Duodenal mucosa (tissue), 2 donors: ENCODE measurements around the gene RAB3GAP2.
"Not testable (repeated sequence)": the region's sequence is repeated elsewhere in the genome, so short reads cannot be mapped to it uniquely, and the experiment has no call there.

ENCODE experiments used
- H3K27ac ChIP-seq: one replicate; pipeline ENCODE4 v1.7.0; 2013; ENCODE audit warnings: low read depth, low read length
- H3K27me3 ChIP-seq, 2 donors: one replicate each; pipeline ENCODE4 v1.7.0; 2013; ENCODE audit warnings: low read length in 2 of 2, control low read depth in 1 of 2; ENCODE audit not compliant: insufficient read depth in 2 of 2, control insufficient read depth in 1 of 2
- H3K36me3 ChIP-seq, 2 donors: one replicate each; pipeline ENCODE4 v1.7.0; 2013; ENCODE audit warnings: low read length in 2 of 2, control low read depth in 1 of 2; ENCODE audit not compliant: insufficient read depth in 2 of 2, control insufficient read depth in 1 of 2
- H3K4me1 ChIP-seq, 2 donors: one replicate each; pipeline ENCODE4 v1.7.0; 2013; ENCODE audit warnings: low read length in 2 of 2, control low read depth in 1 of 2; ENCODE audit not compliant: insufficient read depth in 2 of 2, control insufficient read depth in 1 of 2
- H3K4me3 ChIP-seq, 2 donors: one replicate each; pipeline ENCODE4 v1.7.0; 2013; ENCODE audit warnings: low read length in 2 of 2, low read depth in 1 of 2
- H3K9ac ChIP-seq, 2 donors: one replicate each; pipeline ENCODE4 v1.7.0; 2013; ENCODE audit warnings: low read length in 2 of 2, low read depth in 1 of 2
- H3K9me3 ChIP-seq, 2 donors: one replicate each; pipeline ENCODE4 v1.7.0; 2013; ENCODE audit warnings: low read length in 2 of 2, control low read depth in 1 of 2; ENCODE audit not compliant: control insufficient read depth in 1 of 2

The RAB3GAP2 gene, protein sequence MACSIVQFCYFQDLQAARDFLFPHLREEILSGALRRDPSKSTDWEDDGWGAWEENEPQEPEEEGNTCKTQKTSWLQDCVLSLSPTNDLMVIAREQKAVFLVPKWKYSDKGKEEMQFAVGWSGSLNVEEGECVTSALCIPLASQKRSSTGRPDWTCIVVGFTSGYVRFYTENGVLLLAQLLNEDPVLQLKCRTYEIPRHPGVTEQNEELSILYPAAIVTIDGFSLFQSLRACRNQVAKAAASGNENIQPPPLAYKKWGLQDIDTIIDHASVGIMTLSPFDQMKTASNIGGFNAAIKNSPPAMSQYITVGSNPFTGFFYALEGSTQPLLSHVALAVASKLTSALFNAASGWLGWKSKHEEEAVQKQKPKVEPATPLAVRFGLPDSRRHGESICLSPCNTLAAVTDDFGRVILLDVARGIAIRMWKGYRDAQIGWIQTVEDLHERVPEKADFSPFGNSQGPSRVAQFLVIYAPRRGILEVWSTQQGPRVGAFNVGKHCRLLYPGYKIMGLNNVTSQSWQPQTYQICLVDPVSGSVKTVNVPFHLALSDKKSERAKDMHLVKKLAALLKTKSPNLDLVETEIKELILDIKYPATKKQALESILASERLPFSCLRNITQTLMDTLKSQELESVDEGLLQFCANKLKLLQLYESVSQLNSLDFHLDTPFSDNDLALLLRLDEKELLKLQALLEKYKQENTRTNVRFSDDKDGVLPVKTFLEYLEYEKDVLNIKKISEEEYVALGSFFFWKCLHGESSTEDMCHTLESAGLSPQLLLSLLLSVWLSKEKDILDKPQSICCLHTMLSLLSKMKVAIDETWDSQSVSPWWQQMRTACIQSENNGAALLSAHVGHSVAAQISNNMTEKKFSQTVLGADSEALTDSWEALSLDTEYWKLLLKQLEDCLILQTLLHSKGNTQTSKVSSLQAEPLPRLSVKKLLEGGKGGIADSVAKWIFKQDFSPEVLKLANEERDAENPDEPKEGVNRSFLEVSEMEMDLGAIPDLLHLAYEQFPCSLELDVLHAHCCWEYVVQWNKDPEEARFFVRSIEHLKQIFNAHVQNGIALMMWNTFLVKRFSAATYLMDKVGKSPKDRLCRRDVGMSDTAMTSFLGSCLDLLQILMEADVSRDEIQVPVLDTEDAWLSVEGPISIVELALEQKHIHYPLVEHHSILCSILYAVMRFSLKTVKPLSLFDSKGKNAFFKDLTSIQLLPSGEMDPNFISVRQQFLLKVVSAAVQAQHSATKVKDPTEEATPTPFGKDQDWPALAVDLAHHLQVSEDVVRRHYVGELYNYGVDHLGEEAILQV (N-terminal part only)

DNA sequence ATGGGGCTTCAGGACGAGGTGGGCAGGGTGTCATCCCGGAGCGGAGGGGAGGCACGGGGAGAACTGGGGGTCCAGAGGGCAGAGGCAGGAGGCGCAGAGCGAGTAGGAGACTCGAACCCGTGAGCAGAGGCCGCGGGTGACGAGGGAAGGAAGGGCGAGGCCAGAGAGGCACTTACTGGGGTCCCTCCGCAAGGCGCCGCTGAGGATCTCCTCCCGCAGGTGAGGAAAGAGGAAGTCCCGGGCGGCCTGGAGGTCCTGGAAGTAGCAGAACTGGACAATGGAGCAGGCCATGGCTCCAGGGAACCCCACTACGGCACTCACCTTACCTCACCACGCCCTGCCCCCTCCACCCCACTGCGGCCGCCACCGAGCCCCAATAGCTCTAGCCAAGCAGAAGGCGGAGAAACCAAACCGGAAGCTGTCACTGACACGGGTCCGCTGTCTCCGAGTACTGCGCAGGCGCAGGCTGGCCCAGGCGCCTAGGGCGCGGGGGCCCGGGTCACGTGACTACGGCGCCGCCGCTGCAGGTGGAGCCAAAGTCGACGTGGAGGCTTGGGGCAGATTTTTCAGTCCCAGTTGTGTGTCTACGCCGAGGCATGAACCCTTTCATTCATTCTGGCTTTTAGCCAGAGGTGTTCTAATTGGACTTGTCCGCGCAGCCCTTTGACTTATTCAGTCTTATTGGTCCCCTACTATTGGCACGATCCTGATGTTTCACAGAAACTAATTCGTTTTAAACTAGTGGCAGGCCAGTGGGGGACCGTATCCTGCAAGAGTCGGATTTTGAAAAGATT is at the start of gene RAB3GAP2:
RAB3GAP2 (minus strand) TSS at position 407 of the 794 bp plus-strand sequence; CDS start at position 291, 116 bp downstream.
- H3K27ac ChIP-seq = peak within 1 kb of the TSS; percentile 75
- peaks cover 0 to 6% of the 10 kb centered on the region in 2 donors for H3K36me3 ChIP-seq
- H3K9ac ChIP-seq = peak within 1 kb of the TSS; percentile 97 to 98
- peak within 1 kb of the TSS; percentile 87 to 99 for H3K4me3 ChIP-seq
- H3K9me3 ChIP-seq = no peaks in the 10 kb centered on the region
- no peaks in the 10 kb centered on the region for H3K27me3 ChIP-seq
- peaks cover 16 to 28% of the 10 kb centered on the region in 2 donors for H3K4me1 ChIP-seq

DNA sequence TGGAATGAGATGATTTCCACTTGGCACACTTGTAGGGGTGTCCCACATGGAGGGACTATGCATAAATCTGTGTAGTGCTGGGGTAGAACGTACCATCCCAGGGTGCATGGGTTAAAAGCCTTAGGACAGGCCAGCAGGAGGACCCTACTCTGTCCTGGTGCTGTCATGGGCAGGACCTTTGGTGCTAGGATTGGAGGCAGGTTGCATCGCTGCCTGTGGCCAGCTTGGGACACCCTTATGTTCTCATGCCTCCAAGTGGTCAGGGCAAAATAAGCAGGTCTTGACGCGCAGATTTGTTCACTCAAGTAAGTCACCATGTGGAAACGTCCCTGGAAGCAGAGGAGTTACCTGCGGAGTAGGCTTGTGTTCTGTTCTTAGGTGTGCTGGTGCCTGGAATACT is 49.5 kb upstream of the RAB3GAP2 start:
- Histone ChIP-seq H3K27ac (no peak overlapping the region), H3K9me3 (no peaks in the 10 kb centered on the region), H3K4me1 (no peaks in the 10 kb centered on the region), H3K36me3 (no peaks in the 10 kb centered on the region), H3K4me3 (no peak overlapping the region), H3K27me3 (no peaks in the 10 kb centered on the region), H3K9ac (no peak overlapping the region)

DNA sequence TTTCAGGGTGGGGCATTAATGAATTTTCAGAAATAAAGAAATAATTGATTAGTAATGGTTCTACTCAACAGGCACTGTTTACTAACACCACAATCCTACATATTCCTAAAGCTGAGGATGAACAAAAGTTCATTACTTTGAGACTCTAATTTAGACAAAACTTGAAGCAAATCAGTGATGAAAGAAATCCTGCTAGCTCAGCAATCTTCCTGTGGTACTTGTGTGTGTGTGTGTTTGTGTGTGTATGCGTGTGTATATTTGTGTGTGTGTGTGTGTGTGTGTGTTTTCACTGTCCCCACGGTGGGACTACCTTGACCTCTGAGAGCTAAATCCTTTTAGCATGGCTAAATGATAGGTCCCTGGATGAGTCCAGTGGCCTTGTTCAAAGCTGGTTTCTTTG is 48.5 kb upstream of the RAB3GAP2 start:
- Histone ChIP-seq H3K9me3 (no peaks in the 10 kb centered on the region), H3K4me1 (no peaks in the 10 kb centered on the region), H3K4me3 (no peak overlapping the region), H3K27ac (no peak overlapping the region), H3K9ac (no peak overlapping the region), H3K36me3 (no peaks in the 10 kb centered on the region), H3K27me3 (no peaks in the 10 kb centered on the region)

DNA sequence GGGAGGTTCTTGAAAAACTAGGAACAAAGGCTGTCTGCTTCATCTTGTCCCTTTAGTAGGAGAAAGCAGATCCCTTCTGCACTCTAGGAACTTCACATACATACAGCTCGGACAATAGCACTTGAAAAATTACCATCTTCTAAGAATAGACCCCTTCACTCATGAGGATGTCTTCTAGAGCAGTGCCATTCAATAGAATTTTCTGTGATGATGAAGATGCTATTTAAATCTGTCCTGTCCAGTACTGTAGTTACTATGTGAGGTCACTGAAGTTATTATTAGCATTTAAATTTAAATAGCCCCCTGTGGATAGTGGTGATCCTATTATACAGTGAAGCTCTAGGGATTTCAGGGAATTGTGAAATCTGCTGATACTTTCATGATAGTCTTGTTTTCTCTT is 46.4 kb upstream of the RAB3GAP2 start:
- Histone ChIP-seq H3K27me3 (no peaks in the 10 kb centered on the region), H3K36me3 (no peaks in the 10 kb centered on the region), H3K27ac (no peak overlapping the region), H3K9me3 (no peaks in the 10 kb centered on the region), H3K4me1 (no peaks in the 10 kb centered on the region), H3K4me3 (no peak overlapping the region), H3K9ac (no peak overlapping the region)

DNA sequence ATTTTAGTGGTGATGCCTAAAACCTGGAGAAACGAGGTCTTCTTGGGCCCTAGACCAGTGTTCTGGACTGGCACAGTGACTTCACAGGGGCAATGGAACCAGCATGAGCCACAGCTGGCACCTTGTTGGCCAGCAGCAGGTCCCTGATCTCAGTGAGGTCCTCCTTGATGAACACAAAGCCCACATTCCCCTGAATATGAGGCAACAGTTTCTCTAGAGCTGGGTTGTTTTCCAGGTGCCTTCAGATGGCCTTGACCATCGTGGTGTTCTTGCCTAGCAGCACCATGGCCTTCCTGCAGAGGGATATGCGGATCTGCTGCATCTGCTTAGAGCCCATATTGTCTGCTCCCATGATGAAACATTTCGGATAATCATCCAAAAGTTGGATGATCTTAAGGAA is 44.9 kb upstream of the RAB3GAP2 start:
- Histone ChIP-seq H3K4me3 (no peak overlapping the region), H3K27ac (no peak overlapping the region), H3K27me3 (no peaks in the 10 kb centered on the region), H3K9me3 (no peaks in the 10 kb centered on the region), H3K9ac (no peak overlapping the region), H3K4me1 (no peaks in the 10 kb centered on the region), H3K36me3 (no peaks in the 10 kb centered on the region)

DNA sequence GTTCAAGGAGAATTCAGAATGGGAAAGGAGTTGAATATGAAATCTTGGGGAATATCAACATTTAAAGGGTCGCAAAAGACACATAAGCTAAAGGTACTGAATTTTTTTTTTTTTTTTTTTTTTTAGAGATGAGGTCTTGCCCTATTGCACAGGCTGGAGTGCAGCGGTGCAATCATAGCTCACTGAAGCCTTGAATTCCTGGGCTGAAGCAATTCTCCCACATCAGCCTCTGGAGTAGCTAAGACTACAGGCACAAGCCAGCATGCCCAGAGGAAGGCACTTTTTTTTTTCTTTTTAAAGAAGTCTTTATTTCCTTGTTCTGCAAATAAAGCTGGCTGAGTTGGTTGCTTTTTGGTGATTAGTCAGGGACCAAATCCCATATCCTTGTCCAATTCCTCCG is 44.1 kb upstream of the RAB3GAP2 start:
- Histone ChIP-seq H3K27me3 (no peaks in the 10 kb centered on the region), H3K9me3 (no peaks in the 10 kb centered on the region), H3K36me3 (no peaks in the 10 kb centered on the region), H3K4me3 (no peak overlapping the region), H3K27ac (no peak overlapping the region), H3K9ac (no peak overlapping the region), H3K4me1 (no peaks in the 10 kb centered on the region)

DNA sequence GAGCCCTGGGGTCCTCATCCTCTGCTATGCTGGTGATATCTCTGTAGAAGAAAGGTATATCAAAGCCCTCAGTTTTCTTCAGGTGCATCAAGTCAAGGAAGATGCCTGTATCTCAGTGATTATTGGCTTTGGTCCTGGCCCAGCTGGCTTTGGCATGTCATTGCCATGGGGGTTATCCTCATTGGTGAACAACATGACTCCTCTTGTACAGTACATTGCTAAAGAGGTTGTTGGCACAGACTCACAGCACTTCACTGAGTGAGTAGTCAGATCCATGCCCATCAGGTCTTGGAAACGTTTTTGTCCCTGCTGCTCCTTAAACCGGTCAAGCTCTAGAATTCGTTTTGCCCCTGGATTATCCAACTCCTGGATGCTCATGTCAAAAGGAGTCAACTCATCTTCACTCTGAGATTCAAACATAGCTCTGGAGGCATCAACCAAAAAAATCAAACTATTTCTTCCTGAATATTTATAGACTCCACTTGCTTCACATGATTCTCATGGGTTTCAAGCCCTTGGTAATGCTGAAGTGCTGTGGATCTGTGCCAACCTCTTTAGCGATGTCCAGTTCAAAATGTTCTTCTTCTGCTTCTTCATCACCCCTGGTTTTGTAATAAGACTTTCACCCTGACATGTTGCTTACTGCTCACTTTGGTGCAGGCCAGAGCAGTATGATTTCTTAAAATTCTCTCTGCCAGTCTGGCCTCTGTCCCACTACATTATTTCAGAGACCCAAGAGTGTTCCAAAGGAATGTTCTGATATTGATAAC is 43.0 kb upstream of the RAB3GAP2 start:
- H3K27ac ChIP-seq = no peak overlapping the region
- no peaks in the 10 kb centered on the region for H3K36me3 ChIP-seq
- H3K9me3 ChIP-seq = no peaks in the 10 kb centered on the region
- H3K4me1 ChIP-seq = no peaks in the 10 kb centered on the region
- H3K9ac ChIP-seq = no peak overlapping the region
- H3K4me3 ChIP-seq = no peak overlapping the region
- H3K27me3 ChIP-seq = no peaks in the 10 kb centered on the region

DNA sequence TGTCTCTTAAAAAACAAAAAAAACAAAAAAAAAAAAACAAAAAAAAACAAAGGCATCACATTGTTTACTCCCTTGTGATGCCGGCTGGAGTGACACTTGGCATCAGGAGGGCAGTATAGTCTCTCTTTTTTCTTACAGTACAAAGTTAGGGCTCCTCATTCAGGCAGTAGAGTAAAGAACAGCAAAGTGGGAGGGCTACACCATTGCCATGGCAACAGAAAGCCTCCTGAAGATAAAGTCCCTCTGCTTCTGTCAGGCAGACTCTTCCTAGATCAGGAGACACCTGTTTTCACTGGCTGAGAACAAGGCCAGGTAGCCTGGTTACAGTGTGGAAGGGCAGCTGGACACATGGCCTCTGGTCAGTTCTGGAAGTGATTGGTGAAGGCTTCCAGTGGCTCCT is 41.3 kb upstream of the RAB3GAP2 start:
- Histone ChIP-seq H3K36me3 (no peaks in the 10 kb centered on the region), H3K4me1 (no peaks in the 10 kb centered on the region), H3K9me3 (no peaks in the 10 kb centered on the region), H3K9ac (no peak overlapping the region), H3K27ac (no peak overlapping the region), H3K4me3 (no peak overlapping the region), H3K27me3 (no peaks in the 10 kb centered on the region)

DNA sequence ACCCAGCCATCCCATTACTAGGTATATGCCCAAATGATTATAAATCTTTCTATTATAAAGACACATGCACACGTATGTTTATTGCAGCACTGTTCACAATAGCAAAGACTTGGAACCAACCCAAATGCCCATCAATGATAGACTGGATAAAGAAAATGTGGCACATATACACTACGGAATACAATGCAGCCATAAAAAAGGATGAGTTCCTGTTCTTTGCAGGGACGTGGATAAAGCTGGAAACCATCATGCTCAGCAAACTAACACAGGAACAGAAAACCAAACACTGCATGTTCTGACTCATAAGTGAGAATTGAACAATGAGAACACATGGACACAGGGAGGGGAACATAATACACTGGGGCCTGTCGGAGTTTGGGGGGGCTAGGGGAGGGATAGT is 37.9 kb upstream of the RAB3GAP2 start:
- H3K27ac ChIP-seq, H3K9me3 ChIP-seq, H3K4me3 ChIP-seq, H3K36me3 ChIP-seq, H3K9ac ChIP-seq, H3K27me3 ChIP-seq, H3K4me1 ChIP-seq: not testable (repeated sequence)
